Stimulated activated CD4-positive, alpha-beta T cell treated with anti-CD3 and anti-CD28 coated beads, Interleukin-1b, Interleukin-23, amount 100 ng/mL, for 4 hours (primary cell): ENCODE measurements around the gene SLAMF7.
A peak's percentile ranks its signal among the peaks of the same experiment; 100 is the strongest.
"Not testable (repeated sequence)": the region's sequence is repeated elsewhere in the genome, so short reads cannot be mapped to it uniquely, and the experiment has no call there.

Experiments
- DNase-seq, 2 donors: peaks; one replicate each; pipeline ENCODE4 v3.0.0-alpha.2; 2020; ENCODE audit warnings: low read depth in 2 of 2

The SLAMF7 gene

DNA sequence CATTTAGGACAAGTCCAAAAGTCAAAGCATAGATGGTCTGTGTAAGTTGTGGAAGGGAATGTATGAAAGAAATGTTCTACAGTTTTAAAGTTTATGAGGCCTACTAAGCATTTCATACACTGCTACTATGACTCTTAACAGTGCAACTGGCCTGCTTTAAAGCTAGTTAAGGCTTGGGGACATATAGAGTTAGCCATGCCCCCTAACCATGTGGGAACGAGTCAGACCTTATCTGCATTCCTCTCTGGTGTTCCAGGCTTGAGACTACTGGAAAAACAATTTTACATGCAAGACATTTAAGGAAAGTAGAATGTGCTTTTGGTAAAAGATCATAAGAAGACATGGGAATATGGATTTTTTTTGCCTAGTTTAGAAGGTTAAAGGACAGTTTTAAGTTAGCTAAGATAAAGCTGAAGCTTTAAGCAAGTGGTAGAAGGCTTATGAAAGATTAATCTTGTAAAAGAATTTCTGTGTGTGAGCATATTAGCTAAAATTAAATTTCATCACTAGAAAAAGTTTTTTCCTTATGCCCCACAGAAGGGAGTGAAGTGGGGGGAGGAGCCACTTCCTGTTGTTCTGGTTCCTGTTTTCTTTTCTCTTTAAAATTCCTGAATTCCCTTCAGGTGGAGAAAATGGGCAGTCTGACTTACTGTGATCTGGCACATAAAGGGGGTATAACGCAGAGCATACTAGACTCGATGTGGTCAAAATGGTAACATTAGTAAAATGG lies 18.5 kb upstream of the SLAMF7 start:
- DNase-seq, result no peak

DNA sequence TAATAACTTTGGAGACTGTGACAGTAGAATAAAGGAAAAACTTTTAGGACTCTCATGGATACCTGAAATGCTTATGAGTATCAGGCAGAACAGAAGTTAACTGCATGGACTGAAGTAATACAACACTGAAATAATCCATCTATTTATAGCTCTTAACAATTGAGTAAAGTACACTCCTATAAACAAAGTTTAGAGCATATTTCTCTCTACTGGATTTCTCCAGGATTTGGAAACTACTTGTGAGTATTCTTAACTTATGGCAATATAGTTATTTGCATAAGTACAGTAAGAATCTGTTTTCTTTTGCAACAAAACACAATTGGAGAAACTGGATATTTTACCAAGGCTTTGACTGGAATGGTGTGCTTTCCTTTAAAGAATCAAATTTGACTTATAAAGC lies 17.6 kb upstream of the SLAMF7 start:
- DNase-seq, result no peak

DNA sequence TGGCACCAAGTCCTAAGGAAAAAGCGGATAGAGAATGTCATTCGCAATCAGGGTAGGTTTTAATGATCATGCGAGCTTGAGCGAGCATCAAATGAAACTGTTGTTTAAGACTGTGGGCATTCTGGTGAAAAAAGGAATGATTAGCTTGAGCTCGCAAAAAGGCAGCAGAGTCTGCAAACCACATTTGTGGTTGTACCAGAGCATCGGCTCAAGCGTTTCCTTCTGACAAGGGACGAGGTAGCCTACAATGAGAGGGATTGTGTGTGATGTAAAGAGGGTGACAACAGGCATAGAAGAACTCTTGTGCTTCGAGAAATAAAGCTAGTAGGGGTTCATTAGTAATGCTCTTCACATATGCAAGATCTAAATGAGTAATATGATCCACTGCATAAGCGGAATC lies 16.3 kb upstream of the SLAMF7 start:
- no peak for DNase-seq

DNA sequence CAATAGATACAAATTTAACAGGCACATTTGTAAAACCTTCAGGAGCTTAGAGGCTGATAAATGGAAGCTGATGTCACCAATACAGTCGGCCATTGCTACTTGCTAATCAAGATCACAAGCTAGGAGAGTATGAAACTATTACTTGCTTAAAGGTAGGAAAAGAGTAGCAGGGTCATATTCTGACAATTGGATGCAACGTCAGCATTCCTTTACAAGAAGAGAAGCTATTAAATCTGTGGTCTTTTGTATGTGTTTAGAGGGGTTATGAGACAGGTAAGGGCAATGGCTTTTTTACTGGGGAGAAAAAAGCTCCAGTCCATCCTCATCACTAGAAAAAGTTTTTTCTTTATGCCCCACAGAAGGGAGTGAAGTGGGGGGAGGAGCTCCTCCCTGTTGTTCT lies 15.7 kb upstream of the SLAMF7 start:
- no peak for DNase-seq

DNA sequence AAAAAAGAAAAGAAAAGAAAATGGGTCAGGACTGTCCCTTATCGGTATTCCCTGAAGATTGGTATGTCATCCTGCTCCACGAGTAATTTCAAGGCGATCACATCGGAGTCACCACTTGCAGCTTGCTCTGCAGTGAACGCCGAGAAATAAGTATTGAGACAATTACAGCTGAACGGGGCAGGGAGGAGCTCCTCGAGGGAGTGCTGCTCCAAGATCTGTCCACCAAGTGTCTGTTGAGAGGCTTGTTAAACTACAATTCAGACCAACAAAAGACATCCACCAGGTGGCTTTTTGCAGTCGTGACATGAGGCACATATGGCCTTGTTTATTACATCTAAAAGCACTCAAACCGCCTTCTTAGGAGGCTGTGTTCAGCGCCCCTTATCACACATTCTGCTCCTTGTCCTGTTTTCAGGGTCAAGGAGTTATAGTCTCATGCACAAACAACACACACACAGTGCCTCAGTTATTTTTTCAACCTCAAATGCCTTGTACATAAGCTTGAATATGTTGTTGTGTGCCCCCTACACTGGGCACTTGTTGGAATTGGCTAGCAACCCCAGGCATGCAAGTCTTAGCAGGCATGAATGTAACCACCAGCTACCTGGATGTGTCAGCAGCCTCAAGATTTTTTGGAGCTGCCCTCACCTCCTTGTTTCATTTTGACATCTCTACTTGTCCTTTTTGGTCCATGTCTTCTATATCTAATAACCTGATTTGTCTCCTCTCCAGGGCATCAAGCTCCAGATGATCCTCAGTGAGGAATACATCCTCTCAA lies 14.4 kb upstream of the SLAMF7 start:
- no peak for DNase-seq

DNA sequence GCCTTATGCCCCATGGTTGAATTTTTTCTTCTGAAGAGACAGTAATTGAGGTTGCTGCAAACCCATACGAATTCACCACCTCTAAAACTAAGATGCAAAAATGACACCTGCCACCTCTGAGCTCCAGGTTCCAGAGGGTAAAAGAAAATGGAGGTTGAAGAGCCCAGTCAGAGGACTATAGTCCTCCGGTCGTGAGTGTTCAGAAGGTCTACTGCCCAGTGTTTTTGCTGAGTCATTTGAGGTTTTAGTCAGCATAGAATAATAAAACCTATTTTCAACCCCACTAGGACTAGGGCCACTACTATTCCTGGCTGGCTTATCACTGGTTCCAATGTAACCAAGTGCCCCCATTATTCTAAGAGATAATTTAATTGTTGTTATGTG lies 12.9 kb upstream of the SLAMF7 start:
- no peak for DNase-seq

DNA sequence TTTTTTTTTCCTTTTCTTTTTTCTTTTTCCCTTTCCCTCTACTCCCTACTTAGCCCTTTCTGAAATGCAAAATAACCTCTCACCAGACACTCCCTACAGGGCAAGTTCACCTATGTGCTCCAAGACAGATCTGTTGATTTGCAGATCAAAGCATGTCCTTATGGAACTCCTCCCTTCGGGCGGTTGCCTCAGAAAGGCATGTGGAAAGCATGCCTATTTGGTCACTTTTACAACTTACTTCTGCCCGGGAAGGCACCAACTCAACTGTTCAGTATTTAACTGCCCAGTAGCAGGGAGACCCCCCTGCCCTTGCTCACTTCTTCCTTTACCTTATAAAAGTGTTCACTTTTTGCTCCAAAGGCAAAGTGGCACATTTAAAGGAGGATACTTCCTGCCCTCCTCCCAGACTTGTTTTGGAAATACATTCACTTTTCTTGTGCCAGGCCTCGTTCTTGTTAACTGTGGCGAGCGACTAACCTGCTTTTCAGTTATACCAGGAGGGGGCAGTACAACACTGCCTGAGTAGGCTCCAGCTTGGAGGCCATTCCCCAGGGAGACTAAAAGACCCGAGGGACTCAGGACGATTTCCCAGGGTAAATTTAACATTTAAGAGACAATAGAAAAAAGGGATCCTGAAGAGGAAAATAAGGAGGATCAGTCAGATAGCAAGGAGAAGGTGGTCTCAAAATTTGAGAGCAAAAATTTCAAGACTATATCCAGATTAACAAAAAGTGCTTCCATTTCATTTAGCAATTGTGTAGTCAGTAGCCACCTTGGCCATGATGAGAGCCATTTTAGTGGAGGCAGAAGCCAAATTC lies 12.3 kb upstream of the SLAMF7 start:
- peak in 1 of 2 donors; percentile 53 for DNase-seq

DNA sequence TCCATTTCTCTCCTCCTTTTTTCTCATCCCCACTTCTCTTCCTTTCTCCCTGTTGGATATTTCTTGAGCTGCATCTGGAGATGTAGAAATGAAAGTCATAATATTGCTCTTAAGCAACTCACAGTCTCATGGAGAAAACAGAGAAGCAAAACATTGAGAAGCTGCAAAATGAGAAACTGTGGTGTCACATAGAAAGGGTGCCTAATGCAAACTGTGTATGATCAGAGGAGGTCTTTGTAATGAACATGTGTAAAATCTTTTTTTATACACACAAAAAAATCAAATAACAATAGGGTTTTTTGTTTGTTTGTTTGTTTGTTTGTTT lies 11.8 kb upstream of the SLAMF7 start:
- no peak for DNase-seq

DNA sequence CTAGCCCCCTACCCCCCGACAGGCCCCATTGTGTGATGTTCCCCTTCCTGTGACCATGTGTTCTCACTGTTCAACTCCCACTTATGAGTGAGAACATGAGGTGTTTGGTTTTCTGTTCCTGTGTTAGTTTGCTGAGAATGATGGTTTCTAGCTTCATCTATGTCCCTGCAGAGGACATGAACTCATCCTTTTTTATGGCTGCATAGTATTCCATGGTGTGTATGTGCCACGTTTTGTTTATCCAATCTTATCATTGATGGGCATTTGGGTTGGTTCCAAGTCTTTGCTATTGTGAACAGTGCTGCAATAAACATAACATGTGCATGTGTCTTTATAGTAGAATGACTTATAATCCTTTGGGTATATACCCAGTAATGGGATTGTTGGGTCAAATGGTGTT lies 7.5 kb upstream of the SLAMF7 start:
- not testable (repeated sequence) for DNase-seq

DNA sequence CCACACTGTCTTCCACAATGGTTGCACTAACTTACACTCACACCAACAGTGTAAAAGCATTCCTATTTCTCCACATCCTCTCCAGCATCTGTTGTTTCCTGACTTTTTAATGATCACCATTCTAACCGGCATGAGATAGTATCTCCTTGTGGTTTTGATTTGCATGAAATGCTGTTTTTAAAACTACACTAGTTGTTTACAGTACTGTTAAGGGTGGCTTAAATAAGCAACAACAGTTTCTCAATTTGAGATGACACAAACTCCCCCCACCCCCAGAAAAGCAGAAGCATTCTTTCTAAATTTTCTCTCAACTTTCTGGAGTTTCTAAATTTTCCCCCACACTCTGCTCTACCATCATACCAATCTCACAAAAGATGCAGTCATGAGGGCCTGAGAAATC lies 7.1 kb upstream of the SLAMF7 start:
- no peak for DNase-seq

DNA sequence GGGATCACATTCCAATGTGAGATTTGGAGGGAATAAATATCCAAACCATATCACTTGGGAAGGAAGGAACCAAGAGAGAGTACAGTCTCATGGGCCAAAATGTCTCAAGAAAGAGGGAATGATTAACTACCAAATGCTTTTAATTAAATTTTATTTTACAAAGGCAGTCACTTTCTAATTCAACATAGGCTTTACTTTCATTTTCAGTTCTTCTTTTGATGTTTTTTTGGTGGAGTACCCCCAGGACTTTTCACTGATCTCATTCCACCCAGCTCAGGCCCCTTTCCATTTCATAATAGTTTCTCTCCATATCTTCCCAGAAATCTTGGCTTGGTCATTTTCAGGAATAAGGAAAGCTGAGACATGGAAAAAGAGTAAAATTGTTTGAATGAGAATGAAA lies 5.1 kb upstream of the SLAMF7 start:
- no peak for DNase-seq

DNA sequence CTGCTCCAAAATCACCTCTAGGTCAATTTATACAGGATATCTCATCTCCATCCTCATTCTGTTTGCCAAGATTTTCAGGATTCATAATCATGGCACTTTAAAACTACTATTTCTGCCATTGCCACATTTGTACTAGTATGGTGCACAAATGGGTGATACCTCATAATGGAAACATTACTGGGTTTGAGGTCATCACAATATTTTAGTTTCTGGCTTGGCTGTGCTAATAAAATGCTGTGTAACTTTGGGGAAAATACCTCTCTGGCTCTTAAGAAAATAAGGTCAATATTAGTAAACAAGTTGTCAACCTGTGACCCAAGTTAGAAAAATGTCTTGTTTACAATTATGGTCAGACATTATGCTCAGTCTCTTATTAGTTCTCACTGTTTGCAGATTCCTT lies 4.7 kb upstream of the SLAMF7 start:
- no peak for DNase-seq

DNA sequence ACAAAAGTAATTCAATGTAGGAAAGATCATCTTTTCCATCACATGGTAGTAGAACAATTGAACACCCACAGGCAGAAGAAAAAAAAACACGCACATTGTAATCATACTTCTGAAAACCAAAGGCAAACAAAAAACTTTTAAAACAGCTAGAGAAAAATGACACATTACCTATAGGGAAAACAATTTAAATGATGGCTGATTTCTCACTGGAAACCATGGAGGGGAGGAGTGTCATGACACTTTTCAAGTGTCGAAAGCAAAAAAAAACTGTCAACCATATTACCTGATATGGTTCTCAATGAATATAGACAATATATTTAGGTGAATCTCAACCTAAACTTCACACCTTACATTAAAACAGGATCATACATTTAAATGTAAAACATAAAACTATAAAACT lies 776 bp upstream of the SLAMF7 start:
- no peak for DNase-seq

DNA sequence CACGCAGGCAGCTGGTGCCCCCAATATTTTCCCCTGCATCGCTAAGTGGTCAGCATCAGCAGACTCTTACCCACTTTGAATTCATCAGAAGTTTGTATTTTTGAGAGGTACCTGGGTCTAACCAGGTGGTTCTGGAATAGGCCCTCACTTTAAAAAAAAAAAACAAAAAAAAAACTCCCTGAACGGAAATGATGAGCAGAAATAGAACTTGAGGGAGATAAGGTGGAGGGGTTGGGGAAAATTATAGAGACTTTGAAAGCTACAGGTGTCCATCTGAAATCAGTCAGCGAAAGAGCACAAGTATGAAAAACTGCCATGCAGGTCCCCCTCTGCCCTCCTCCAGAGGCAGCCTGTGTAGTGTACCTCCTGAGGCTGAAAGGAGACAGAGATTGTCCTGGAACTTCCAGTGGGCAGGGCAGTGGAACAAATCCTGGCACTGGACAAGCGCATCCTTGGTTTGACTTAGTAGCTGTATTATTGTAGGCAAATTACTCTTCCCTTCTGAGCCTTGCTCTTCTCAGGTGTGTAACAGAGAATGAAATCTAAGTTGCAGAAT lies 1.2 kb downstream of the SLAMF7 start:
- DNase-seq, result no peak

DNA sequence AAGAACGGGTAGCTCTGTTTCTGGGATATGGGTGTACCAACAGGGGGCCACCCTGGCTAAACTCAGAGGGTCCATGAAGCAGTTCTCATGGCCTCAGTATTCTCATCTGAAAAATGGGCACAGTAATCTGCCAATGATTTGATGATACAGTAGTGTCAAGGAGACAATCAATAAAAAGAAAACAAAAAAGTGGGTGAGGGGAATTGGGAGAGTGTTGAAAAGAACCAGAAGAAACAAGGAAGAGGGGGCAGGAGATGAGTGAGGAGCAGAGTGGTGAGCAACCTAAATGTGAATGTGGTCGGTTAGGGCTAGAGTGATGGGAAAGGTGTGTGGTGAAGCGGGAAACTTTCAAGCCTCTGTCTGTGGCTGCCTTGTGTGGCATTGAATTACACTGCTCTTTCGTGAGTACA lies 2.0 kb downstream of the SLAMF7 start:
- no peak for DNase-seq

DNA sequence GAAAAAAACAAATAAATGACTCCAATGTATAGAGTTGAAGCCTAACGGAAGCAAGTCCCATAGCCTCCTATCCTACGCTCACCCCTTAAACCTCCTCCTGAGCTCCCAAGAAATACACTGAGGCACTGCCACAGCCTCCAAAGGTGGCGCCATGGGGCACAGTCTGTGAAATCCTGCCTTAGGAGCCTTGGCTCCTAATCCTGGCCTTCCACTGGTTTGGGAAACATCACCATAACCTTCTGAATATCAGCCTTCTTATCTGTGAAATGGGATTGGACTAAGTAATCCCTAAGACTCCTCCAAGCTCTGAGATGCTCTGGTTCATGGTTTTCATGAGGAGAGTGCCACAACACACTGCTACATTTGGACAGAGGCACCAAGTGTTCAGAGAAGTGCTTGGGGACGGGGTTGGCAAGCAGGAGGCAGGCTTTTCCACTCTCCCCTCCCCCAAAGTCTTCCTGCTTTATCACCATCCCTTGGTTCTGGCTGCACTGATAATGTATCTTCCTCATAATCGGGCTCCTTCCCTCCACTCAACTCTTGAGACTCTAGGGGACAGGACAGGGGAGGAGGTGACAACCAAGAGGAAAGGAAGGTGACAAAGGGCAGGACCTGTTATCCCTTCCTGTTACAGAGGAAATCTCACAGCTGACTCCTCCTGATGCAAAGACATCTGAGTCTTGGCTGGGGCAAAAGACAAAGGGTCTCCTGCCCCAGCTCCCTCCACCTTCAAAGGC lies 2.7 kb downstream of the SLAMF7 start:
- no peak for DNase-seq

DNA sequence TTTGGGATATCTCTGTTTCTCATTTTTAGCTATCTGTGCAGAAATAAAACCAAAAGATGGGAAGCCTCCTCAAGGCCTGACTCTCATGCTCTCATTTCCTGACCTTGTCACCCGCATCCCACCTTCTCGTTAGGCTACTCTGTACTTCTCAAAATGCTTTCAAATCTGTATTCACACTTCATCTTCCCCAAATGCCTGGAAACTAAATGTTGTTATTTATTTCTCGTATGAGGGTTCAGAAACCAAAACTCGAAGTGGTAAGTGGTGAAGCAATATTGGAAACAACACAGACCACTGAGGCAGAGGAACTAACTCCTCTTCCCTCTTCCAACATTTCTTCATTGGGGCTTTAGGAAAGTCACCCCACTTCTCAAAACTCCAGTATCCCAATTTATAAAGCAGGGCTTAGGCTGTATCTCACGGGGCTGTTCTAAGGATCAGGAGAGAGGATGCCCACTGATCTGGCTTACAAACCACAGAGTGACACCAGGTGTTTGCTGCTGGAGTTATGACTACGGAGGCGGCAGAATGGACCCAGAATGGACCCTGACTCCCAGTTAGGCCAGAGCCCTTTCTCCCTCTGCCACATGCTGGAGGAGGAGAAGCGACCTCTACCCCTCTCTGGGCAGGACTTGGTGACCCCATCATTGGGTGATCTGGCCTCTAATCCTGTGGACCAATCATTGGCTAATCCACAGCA lies 3.5 kb downstream of the SLAMF7 start:
- no peak for DNase-seq

DNA sequence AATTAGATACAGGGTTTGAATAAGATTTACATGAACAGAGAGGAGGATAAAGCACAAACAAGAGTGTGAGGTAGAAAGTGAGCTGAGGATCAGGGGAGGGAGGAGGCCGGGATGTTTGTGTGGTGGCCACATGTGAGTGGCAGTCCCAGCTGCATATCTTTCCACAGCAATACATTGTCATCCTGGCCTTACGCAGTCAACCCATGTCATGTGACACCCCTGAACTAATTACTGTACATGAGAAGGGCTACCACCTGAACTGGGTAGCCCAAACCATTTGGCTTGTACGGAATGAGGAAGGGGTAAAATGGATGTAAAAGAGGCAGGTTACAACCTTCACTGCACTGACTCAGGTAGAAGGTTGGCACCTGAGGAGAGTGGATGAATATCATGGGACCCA lies 4.2 kb downstream of the SLAMF7 start:
- DNase-seq, result no peak

DNA sequence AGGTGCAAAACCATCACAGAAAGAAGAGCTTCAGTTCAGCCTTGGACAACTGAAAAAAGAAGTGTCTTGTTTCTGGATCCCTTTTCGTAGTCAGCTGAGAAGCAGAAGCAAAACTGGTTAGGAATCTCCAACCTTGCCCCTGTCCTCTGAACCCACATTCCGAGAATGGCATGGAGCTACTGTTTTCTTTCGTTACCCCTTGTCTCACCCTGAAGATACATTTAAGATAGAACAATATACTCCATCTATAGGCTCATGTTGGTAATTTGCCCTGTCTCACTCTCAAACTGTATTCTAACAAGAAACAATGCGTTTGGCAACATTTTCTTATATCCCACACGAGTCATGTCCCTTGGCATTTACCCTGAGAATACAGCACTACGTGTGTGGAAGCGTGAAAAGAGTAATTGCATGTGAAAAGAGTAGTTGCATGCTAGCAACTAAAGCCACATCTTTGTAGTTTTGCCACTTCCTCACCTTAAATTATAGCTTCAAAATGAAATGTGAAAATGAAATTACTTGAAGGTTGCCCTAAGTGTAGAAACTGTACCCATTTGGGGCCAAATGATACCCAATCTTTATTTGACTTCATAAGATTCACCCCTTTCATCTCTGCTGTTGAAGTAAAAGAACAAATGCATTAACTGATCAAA lies 5.3 kb downstream of the SLAMF7 start:
- no peak for DNase-seq

DNA sequence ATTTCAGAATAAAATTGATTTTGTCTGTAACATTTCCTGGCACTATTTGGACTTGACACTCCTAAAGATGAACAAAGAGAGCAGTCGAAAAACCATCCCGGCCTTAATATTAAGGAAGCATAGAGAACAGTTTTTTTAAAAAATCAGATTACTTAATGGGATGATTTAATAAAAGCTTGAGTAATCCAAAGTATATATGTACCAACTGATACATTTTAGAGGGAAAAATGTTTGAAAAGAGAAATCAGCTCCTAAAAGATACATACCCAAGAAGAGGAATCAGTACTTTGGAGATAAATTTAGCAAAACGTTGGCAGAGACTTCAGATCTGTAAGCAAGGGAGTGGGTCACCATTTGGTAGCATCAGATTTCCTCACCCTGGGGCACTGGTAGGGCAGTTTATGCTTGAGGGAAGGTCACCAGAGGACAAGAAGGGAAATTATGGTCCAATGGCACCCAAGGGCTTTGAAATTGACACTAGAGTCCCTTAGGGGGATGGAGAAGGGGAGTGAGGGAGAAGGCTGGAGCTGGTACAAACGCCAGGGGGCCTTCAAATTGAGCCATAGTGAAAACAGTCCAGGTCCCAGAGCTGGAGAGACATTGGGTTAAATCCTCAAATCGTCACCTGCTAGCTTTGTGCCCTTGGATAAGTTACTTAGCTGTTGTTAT lies 5.9 kb downstream of the SLAMF7 start:
- DNase-seq, result no peak
